ENCODE data around the gene TMEM260. TPM values are rescaled to one million over a fixed set of nuclear protein-coding genes. Genes with fewer than 3 reads are reported as not detected.

The TMEM260 gene
- total RNA-seq, 3 donors from 2014 or later (not counting 1 experiment from before 2014, with no cell fraction given), result 16.7 to 21.3 (median 20.5) TPM

DNA sequence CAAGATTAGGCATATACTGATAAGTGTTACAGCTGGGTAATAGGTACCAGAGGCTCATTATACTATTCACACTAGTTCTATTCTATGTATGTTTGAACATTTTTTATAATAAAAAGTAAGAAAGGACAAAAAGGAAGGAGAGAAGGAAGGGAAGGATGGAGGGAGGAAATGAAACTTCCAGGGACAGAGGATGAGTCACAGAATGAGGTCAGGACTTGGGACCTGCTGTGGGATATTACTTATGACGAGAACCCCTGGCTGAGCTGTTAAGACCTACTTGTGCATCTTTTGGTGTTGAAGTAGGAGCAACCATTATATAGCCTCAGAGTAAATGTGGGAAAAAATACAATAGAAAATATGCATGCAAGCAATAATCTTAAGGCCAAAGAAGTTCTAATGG lies 16.7 kb upstream of the TMEM260 start:
- no peaks in the 10 kb centered on the region for H3K9me3 ChIP-seq (ENCODE audit: control insufficient read depth, insufficient read depth, low read length)
- 93% methylated on average over 1 of the region's 1 CpG for WGBS (ENCODE audit: insufficient coverage)
- no peak overlapping the region for H3K4me3 ChIP-seq (ENCODE audit: low read length)
- TF ChIP-seq, protein P1, sequence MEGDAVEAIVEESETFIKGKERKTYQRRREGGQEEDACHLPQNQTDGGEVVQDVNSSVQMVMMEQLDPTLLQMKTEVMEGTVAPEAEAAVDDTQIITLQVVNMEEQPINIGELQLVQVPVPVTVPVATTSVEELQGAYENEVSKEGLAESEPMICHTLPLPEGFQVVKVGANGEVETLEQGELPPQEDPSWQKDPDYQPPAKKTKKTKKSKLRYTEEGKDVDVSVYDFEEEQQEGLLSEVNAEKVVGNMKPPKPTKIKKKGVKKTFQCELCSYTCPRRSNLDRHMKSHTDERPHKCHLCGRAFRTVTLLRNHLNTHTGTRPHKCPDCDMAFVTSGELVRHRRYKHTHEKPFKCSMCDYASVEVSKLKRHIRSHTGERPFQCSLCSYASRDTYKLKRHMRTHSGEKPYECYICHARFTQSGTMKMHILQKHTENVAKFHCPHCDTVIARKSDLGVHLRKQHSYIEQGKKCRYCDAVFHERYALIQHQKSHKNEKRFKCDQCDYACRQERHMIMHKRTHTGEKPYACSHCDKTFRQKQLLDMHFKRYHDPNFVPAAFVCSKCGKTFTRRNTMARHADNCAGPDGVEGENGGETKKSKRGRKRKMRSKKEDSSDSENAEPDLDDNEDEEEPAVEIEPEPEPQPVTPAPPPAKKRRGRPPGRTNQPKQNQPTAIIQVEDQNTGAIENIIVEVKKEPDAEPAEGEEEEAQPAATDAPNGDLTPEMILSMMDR (IDR thresholded peaks at IDR 0.05), result no peak
- no peaks in the 10 kb centered on the region for H3K27me3 ChIP-seq (ENCODE audit: control insufficient read depth, insufficient read depth, low read length)
- no peaks in the 10 kb centered on the region for H3K4me1 ChIP-seq (ENCODE audit: control insufficient read depth, insufficient read depth, low read length)
- Mint-ChIP-seq H3K4me1 (no peaks in the 10 kb centered on the region), H3K27me3 (ENCODE audit: low read depth in 2 of 2) (peaks cover 28 to 50% of the 10 kb centered on the region in 2 donors), H3K4me3 (no peak overlapping the region), H3K9me3 (no peaks in the 10 kb centered on the region), H3K27ac (no peak overlapping the region), H3K36me3 (peaks cover 7% of the 10 kb centered on the region)
- DNase-seq (no peak), ATAC-seq (no peak)
- H3K36me3 ChIP-seq (ENCODE audit: control insufficient read depth, insufficient read depth, low read length), result no peaks in the 10 kb centered on the region
- H3K27ac ChIP-seq (ENCODE audit: low read length), result no peak overlapping the region
- intact Hi-C loops (cut with micrococcal nuclease), result no loop called here

DNA sequence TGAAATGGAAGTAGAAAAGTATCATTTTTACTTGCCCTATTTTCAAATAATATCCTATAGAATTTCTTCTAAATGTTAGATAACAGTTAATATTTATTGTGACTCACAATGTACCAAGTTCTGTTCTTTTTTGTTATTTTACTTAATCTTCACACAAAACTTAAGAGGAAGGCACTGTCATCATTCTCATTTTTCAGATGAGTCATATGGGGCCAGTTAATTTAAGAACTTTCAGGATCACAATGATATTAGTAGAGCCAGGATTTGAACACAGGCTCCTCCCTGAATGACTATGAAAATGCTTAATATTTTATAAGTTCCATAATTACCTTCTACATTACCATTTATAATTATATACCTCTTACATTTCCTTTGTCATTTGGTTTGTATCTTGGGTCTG lies 10.4 kb upstream of the TMEM260 start:
- Histone ChIP-seq H3K27ac (ENCODE audit: low read length) (no peak overlapping the region), H3K4me1 (ENCODE audit: control insufficient read depth, insufficient read depth, low read length) (no peaks in the 10 kb centered on the region), H3K9me3 (ENCODE audit: control insufficient read depth, insufficient read depth, low read length) (no peaks in the 10 kb centered on the region), H3K4me3 (ENCODE audit: low read length) (no peak overlapping the region), H3K27me3 (ENCODE audit: control insufficient read depth, insufficient read depth, low read length) (no peaks in the 10 kb centered on the region), H3K36me3 (ENCODE audit: control insufficient read depth, insufficient read depth, low read length) (no peaks in the 10 kb centered on the region)
- Mint-ChIP-seq H3K4me3 (no peak overlapping the region), H3K9me3 (no peaks in the 10 kb centered on the region), H3K27ac (no peak overlapping the region), H3K27me3 (ENCODE audit: low read depth in 2 of 2) (peaks cover 27 to 41% of the 10 kb centered on the region in 2 donors), H3K36me3 (no peaks in the 10 kb centered on the region), H3K4me1 (no peaks in the 10 kb centered on the region)
- DNase-seq (no peak), ATAC-seq (no peak)
- intact Hi-C loops (cut with micrococcal nuclease), result no loop called here
- TF ChIP-seq, protein P1 (IDR thresholded peaks at IDR 0.05), result no peak

DNA sequence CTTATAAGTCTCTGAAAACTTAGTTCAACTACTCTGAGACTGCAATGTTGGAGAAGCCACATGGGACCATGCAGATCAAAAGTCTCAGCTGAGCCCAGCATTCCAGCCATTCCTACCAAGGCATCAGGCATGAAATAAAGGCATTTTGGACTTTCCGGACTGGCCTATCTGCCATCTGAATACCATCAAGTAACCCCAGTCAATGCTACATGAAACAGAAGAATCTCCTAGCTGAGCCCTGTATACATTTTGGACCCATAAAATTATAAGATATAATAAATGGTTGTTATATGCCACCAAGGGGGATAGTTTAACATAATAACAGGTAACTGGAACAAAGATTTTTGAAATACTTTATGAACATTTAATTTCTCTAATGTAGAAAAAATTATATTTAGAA lies 9.3 kb upstream of the TMEM260 start:
- no peaks in the 10 kb centered on the region for H3K4me1 ChIP-seq (ENCODE audit: control insufficient read depth, insufficient read depth, low read length)
- TF ChIP-seq, protein P1 (IDR thresholded peaks at IDR 0.05), result no peak
- ATAC-seq (no peak), DNase-seq (no peak)
- H3K36me3 Mint-ChIP-seq, result no peaks in the 10 kb centered on the region
- H3K9me3 Mint-ChIP-seq, result no peaks in the 10 kb centered on the region
- no peak overlapping the region for H3K4me3 Mint-ChIP-seq
- no peak overlapping the region for H3K27ac Mint-ChIP-seq
- H3K4me1 Mint-ChIP-seq, result no peaks in the 10 kb centered on the region
- H3K36me3 ChIP-seq (ENCODE audit: control insufficient read depth, insufficient read depth, low read length), result no peaks in the 10 kb centered on the region
- H3K27me3 Mint-ChIP-seq (ENCODE audit: low read depth in 2 of 2), result peaks cover 27 to 40% of the 10 kb centered on the region in 2 donors
- intact Hi-C loops (cut with micrococcal nuclease), result no loop called here
- no peak overlapping the region for H3K27ac ChIP-seq (ENCODE audit: low read length)
- H3K4me3 ChIP-seq (ENCODE audit: low read length), result no peak overlapping the region
- no peaks in the 10 kb centered on the region for H3K9me3 ChIP-seq (ENCODE audit: control insufficient read depth, insufficient read depth, low read length)
- WGBS (ENCODE audit: insufficient coverage), result 94% methylated on average over 1 of the region's 1 CpG
- H3K27me3 ChIP-seq (ENCODE audit: control insufficient read depth, insufficient read depth, low read length), result no peaks in the 10 kb centered on the region

DNA sequence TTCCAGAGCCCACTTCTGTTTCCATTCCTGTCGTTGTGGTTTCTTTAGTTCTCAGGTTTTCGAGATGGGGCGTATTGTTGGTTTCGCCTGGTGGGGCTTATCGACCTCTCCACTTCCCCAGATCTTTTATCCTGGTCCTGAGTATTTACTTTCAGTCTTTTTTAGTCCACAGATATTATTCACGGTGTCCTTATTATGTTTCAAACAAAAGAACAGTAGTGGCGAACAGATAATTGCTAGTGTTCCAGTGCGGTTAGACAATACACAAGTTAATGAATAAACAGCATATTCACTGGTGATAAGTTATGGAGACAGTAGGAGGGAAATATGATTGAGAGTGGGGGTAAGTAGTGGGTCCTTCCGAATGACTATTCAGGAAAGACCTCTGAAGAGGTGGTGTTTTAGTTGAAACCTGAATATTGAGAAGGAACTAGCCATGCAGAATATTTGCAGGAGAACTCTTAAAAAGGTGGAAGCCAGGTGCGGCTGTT lies 668 bp downstream of the TMEM260 start:
- Histone ChIP-seq H3K27ac (ENCODE audit: low read length) (peak overlapping the region; percentile 76), H3K27me3 (ENCODE audit: control insufficient read depth, insufficient read depth, low read length) (no peaks in the 10 kb centered on the region), H3K4me3 (ENCODE audit: low read length) (peak overlapping the region; percentile 94), H3K4me1 (ENCODE audit: control insufficient read depth, insufficient read depth, low read length) (peaks cover 6% of the 10 kb centered on the region), H3K36me3 (ENCODE audit: control insufficient read depth, insufficient read depth, low read length) (no peaks in the 10 kb centered on the region), H3K9me3 (ENCODE audit: control insufficient read depth, insufficient read depth, low read length) (no peaks in the 10 kb centered on the region)
- Mint-ChIP-seq H3K27me3 (ENCODE audit: low read depth in 2 of 2) (no peaks in the 10 kb centered on the region), H3K27ac (peak overlapping the region; percentile 82 to 92), H3K4me3 (peak overlapping the region; percentile 92), H3K9me3 (no peaks in the 10 kb centered on the region), H3K36me3 (no peaks in the 10 kb centered on the region), H3K4me1 (peaks cover 36 to 39% of the 10 kb centered on the region in 2 donors)
- intact Hi-C loops (cut with micrococcal nuclease), result loop anchor here (1.0 kb wide), 1 partner anchor 810 kb away; the partner anchor contains the start of gene NAA30
- TF ChIP-seq, protein P1 (IDR thresholded peaks at IDR 0.05), result no peak
- ATAC-seq (no peak), DNase-seq (no peak)
- WGBS (ENCODE audit: insufficient coverage), result 7% methylated on average over 6 of the region's 10 CpGs
